ENCODE results near the gene GPR35.
"Not testable (repeated sequence)": the region's sequence is repeated elsewhere in the genome, so short reads cannot be mapped to it uniquely, and the experiment has no call there.

GPR35 gene

GRCh38 chr2:240603846-240604245, 21.4 kb upstream of the GPR35 start:
- DNase-seq: no peak

GRCh38 chr2:240604291-240604938, 20.9 kb upstream of the GPR35 start:
- no peak for DNase-seq

- no peak for DNase-seq
Observed at GRCh38 chr2:240604939-240605716, 20.2 kb upstream of the GPR35 start.

GRCh38 chr2:240605867-240606743, 19.2 kb upstream of the GPR35 start:
- DNase-seq: no peak

- DNase-seq: no peak
Observed at GRCh38 chr2:240611601-240612210, 13.6 kb upstream of the GPR35 start.

- no peak for DNase-seq
Observed at GRCh38 chr2:240613781-240614180, 11.5 kb upstream of the GPR35 start.

GRCh38 chr2:240614391-240614790, 10.9 kb upstream of the GPR35 start:
- DNase-seq: no peak

- DNase-seq: no peak
Observed at GRCh38 chr2:240615396-240615795, 9.9 kb upstream of the GPR35 start.

GRCh38 chr2:240615820-240616547, 9.3 kb upstream of the GPR35 start:
- no peak for DNase-seq

GRCh38 chr2:240616860-240617666, 8.2 kb upstream of the GPR35 start:
- DNase-seq: not testable (repeated sequence)

GRCh38 chr2:240618776-240619175, 6.5 kb upstream of the GPR35 start:
- no peak for DNase-seq

GRCh38 chr2:240619506-240620148, 5.7 kb upstream of the GPR35 start:
- no peak for DNase-seq

- DNase-seq: no peak
Observed at GRCh38 chr2:240620149-240620731, 5.0 kb upstream of the GPR35 start.

GRCh38 chr2:240620859-240621258, 4.4 kb upstream of the GPR35 start:
- DNase-seq: no peak

GRCh38 chr2:240622060-240622411, 3.2 kb upstream of the GPR35 start:
- no peak for DNase-seq

GRCh38 chr2:240622531-240623235, 2.6 kb upstream of the GPR35 start:
- no peak for DNase-seq

- DNase-seq: no peak
Observed at GRCh38 chr2:240623531-240624010, 1.7 kb upstream of the GPR35 start.

GRCh38 chr2:240624011-240624949, 1.0 kb upstream of the GPR35 start:
- DNase-seq: no peak

Data from amniotic stem cell (primary cell).